Occipital lobe (tissue), 2 donors: Measurements from ENCODE around the gene DDRGK1. TPM values are rescaled to one million over a fixed set of nuclear protein-coding genes. Genes with fewer than 3 reads are reported as not detected.

Experiments used
- DNase-seq: peaks from one replicate; lab custom pipeline; 2025; lab: John Stamatoyannopoulos, UW
- total RNA-seq: library from RNA; depleted of rRNA; stranded (reverse); fragments of >200 nt; gene quantifications from one replicate; pipeline ENCODE4 v1.2.3, GENCODE V29; 2014

The DDRGK1 gene
- total RNA-seq, 1 donor from 2014 or later: 22.6 TPM

DNA sequence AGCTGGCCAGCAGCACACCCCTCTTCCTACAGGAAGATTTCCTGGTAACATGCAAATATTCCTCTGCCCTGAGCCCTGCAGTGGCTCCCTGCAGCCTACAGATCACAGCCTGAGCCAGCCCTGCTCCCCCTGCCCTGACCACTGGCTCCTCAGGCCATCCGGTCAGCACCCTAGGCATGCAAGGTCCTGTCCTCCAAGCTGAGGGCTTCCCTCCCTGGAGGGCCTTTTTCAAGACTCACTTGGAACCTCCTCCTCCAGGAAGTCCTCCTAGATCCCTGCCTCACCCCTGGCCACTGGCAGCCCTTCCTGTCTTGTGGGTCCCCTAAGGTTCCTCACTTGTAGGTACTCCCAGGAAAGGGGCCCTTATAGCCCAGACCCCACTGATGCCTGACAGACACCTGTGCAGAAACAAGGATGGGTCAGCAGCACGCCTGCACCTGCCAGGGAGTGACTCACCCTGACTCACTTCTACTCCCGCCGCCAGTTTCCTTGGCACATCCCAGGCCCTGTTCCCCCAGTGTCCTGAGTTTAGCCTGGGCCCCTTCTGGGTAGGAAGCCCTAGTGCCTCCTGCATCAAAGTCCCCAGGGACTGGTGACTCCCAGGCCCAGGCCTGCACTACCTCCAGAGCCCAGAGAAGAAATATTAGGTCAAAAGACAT is 31.3 kb upstream of the DDRGK1 start:
- DNase-seq: no peak

DNA sequence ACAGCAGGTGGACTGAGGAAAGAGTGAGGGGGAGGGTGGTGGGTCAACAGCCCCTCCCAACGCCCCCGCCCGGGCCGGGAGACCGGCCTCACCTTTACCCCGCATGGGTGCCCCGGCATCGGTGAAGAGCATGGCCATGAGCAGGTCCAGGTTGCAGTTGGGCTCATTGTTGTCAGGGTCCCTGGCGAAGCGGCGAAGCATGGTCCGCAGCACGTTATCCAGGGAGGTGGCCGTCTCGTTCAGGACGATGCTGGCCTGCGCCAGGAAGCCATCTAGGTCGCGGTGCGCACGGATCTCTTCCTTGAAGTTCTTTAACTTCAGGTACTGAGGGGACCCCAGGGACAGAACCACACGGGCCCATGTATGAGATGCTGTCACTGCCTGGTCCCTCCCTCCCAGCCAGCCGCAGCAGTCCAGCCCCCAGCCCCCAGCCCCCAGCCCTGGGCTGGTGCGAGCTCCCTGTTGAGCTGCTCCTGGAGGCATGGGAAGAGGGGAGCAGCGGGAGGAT is 29.6 kb upstream of the DDRGK1 start:
- no peak for DNase-seq

DNA sequence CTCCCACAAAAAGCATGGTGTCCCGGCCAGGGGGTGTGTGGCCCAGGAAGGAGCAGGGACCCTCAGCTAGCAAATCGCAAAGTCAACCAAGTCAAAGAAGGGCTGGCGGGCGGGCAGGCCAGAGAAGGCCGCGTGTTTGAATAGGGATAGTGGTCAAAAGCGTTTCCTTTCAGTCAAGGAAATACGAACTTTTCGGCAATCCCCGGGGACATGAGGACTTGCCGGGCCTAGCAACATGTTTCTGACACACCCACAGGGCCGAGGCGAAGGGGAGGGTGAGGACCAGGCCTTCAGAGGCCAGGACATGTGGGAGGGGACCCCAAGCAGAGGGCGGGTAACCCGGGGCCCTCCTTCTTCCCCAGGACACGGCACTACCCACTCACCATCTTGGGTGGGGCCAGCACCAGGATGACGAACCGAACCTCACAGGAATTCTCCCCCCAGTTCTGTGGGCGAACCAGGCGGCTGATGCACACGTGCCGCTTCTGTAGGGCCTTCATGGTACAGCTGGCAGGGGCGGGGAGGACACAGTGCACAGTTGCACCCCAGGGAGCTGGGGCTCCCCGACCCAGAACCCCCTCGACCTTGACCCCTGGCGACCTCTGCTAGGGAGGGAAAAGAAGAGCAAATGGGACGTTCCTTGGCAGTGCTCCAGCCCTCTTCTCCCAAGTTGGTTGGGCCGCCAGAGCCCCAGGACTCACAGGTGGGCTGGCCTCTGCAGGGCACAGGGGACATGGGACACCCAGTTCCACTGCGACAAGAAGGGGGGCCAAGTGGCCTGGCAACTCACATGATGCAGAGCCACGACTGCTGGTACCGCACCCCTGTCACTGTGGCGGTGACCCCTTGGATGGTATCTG is 28.9 kb upstream of the DDRGK1 start:
- DNase-seq: no peak

DNA sequence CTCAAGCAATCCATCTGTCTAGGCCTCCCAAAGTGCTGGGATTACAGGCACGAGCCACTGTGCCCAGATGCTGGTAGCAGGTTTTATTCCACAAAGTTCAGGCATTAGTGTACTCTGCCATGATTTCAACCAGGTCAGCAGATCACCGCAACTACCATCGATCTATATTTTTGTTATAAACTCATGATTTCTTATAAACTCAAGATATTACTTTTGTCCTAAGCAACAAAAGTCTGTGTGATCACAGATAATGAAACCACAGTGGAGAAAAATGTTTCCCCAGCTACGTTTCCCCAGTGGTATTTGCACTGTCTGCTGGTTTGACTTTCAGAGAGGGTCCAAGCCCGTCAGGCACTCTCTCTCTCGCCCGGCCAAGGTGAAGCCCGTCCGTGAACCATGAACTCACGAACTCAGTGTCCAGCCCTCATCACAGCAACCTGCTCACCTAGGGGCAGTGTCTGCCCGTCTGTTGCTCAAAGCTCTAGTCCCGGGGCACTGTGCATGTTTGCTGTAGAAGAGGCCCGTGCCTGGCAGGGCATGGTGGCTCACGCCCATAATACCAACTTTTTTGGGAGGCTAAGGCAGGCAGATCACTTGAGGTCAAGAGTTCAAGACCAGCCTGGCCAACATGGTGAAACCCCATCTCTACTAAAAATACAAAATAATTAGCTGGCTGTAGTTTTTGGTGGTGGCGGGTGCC is 27.6 kb upstream of the DDRGK1 start:
- DNase-seq: no peak

DNA sequence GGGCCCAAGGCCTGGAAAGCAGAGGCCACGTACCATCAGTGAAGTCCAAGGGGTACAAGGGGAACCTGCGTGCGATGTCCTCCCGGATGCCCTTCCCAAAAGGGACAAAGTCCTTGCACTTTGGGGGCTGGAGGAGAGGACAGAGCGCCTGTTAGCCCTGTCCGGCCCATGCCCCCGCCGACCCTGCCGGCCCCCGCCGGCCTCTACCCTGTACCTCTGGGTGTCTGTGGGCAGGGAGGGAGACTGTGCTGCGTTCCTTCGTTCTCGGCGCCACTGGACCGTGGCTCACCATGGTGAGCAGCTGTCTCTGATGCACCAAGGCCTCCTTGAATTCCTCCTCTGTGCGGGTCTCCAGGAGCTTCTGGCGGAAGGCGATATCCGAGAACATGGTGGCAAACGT is 26.6 kb upstream of the DDRGK1 start:
- DNase-seq: no peak

DNA sequence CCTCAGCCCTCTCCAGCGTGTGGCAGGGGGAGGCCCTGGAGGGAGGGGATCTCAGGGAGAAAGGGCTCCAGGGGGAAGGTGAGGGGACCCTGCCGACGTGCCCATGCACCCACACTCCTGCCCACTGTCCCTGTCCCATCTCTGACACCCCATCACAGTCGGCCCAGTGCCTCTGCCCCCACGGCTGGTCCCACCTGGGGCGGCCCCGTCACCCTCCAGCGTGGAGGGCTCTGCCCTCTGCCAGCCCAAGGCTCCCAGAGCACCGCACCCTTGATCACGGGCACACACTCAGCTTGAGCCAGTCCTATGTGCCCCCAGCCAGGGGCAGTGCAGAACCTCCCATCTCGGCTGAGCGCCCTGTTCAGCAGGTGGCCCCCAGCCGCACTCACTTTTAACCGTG is 25.3 kb upstream of the DDRGK1 start:
- no peak for DNase-seq

DNA sequence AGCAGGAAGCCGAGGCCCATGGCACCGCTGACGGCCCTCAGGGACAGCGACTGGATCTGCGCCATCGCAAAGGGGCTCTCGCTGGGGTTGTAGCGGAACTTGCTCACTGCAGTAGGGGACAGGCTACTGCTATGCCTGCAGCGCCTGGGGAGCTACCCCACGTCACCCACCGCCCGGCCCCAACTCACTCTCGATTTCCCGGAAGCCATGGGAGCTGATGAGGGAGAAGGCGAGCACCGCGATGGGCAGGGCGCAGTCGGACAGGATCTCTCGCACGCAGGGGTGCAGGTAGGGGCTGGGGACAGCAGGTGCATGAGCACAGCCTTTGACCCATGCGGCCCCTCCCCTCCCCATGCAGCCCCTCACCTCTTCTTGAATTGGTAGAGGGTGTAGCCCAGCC is 24.7 kb upstream of the DDRGK1 start:
- DNase-seq: no peak

DNA sequence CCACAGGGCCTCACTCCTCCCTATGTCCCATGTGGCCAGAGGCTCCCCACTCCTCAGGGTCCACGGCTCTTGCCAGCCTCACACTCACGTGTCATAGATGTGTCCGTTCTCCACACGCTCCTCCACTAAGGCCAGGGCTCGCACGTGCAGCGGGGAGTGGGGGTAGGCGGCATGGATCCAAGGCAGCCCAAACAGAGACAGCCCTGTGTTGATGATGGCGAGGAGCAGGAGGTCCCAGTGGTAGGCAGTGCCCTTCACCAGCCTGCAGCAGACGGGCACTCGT is 24.2 kb upstream of the DDRGK1 start:
- no peak for DNase-seq

DNA sequence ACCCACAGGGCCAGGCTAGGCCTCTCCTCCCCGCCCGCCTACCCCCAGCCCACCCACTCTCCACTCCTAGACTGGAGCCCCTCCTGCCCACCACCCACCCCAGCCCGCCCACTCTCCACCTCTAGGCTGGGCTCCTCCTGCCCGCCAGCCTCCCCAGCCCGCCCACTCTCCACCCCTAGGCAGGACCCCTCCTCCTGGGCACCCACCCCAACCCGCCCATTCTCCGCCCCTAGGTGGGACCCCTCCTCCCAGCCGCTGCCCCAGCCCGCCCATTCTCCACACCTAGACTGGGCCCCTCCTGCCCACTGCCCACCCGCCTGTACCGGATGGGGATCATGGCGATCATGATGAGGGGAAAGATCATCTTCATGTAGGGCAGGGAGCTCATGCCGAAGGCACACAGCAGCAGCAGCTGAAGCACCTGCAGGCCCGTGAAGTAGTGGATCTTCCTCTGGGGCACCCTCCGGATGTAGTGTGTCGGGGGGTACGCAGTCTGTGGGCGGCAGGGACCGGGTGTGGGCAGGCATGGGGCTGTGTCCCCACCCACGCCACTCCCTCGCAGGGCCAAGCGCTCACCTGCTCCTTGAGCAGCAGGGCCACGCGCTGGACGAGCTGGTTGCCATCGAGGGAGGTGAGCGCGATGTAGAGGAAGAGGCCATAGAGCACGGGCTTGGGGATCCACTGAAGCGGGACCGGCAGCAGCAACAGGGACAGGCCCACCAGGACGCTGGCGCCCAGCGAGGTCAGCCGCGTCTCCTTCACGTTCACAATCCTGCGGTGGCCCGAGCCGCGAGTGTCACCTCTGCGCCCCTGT is 23.7 kb upstream of the DDRGK1 start:
- no peak for DNase-seq

DNA sequence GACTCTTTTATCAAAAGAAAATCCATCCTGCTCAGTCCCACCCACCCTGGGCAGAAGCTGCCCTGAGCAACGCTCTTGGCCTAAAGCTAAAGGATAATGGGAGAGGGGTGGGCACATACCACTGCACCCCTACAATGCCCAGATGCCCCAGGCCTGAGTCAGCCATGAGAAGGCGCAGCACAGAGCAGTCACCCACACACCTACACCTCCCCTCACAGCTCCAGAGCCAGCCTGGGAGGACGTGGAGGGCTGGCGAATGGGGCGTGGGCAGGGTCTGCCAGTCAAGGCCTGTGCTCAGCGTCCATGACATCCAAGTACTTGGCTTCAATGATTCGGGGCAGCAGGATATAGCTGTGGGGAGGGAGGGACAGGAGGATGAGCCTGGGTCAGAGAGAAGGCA is 23.0 kb upstream of the DDRGK1 start:
- DNase-seq: no peak

DNA sequence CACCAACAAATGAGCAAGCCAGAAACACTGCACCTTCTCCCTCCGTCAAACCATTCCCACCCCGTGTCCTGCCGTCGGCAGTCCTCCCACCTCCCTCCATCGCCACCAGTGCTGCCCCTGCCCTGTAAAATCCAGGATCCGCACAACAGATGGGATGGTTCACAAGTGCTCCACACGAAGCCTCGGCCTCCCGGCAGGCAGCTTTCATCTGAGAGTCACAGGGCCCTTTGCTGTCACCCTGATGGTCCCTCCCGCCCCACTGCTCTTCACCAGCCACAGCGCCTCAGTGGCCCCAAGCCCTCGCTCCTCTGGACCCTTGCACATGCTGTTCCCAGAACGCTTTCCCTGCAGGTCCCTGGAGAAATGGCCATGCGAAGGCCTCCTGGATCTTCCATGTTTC is 22.4 kb upstream of the DDRGK1 start:
- no peak for DNase-seq

DNA sequence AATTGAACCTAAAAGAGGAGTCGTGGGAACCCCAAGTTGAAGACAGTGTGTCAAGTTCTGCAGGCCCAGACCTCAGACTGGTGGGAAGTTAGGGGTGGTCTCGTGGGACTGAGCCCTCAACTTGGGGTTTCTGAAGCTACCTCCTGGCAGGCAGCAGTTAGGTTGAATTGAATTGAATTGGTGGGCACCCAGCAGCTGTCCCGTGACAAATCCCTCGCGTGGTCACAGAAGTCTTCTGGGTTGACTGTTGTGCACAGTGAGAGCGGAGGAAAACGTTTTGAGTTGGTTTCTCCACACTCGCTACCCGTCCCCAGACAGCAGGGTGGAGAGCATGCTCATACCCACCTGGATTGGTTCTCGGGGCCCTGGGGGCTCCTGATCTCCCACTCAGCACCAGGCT is 21.6 kb upstream of the DDRGK1 start:
- no peak for DNase-seq

DNA sequence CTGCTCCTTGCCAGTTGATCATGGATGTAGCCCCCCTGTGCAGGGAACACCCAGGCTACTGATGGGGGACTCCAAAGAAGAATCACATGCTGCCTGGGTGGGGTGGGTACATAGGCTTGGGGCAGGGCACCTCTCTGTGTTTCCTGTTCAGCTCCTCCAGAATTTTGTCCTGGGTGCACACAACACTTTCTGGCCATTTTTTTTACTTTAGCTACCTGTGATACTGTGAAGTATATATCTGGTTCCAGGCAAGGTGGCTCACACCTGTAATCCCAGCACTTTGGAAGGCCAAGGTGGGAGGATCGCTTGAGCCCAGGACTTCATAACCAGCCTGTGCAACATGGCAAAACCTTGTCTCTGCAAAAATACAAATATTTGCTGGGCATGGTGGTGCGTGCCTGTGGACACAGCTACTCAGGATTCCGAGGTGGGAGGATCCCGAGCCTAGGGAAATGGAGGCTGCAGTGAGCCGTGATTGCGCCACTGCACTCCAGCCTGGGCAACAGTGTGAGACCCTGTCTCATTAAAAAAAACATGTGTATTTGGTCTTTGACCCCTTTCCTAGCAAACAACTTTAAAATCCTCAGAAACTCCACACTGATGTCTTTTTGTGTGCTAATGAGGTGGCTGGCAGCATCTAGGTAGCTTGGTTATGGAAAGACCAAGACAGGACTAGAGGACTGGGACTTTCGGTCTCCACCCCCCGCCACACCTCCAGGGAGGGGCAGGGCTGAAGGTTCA is 20.4 kb upstream of the DDRGK1 start:
- no peak for DNase-seq

DNA sequence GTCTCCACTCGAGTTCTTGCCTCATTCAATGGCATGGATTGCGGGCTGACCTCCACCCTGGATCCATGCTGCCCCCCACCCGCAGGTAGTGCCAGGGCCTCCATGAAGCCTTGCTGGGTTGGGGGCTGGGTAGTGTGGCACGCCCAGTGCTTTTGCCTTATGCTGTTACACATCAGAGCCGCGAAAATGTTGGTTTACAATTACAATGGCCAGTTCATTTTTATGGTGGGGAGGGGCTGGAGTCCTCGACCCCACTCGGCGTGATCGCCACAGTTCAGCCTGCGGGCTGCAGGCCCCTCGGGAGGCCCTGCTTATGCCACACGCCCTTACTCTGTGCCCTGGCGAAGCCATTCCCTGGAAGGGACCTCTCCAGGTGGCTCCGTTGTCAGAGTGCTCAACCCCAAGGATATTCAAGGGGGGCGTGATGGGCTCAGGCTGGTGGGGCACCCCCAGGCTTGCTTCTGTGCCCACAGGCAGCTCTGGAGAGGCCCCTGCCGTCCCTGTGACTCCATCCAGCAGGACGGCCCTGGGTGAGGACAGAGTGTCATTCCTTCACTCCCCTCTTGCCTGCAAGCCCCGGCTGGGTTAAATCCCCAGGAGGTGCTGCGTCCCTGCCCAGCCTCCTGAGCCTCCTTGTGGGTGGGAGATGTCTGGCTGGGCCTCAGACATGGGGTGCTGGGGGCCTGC is 19.7 kb upstream of the DDRGK1 start:
- no peak for DNase-seq

DNA sequence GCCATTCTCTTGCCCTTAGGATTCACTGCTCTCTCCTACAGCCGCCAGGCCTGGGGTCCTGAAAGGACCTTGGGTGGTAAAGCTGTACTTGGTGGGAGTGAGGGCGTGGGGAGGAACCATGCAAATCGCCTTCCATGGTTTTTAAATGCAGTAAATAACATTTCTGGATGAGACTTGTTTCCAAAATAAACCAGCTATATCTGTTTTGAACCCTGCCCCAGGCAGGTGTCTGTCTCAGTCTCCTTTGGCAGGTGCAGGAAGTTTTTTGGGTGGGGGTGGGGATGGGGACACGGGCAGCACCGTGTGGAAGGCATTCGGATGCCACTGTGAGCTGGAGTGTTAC is 19.1 kb upstream of the DDRGK1 start:
- no peak for DNase-seq

DNA sequence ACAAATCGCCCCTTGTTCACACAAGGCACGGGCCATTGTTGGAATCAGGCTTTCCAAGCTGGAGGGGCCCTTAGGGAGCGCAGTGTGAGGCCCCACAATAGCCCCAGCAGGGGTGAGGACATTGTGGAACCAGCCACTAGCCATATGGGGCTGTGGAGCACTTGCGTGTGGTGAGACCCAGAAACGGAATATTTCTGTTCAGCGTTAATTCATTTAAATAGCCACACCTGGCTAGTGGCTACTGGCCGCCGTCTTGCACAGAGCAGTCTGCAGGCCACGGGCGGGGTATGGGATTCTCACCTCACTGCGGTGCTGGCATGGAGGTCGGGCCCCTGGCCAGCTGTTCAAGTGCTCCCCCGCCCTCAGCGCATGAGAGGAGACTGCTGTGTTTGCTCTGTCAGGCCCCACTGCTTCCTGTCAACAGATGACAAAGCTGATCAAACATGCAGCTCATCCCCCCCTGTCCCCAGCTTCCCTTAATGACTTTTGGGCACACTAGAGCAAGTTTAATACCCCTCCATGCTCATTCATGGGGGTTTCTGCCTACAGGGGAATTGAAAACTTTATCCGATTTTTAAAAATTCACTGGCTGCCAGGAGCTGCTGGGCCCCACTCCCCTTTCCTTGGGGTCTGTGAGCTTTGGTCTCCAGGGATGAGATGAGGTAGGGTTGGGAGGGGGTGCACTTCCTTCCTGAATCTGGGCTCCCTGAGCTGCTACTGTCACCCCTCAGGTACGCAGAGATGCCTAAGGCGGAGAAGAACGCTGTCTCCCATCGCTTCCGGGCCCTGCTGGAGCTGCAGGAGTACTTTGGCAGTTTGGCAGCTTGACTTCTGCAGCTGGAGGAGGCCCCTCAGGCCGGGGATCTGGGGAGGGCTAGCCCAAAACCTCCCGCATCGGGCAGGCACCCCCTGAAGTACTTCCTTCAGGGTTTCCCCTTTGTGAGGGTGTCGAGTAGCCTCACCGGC is 18.4 kb upstream of the DDRGK1 start:
- DNase-seq: no peak

DNA sequence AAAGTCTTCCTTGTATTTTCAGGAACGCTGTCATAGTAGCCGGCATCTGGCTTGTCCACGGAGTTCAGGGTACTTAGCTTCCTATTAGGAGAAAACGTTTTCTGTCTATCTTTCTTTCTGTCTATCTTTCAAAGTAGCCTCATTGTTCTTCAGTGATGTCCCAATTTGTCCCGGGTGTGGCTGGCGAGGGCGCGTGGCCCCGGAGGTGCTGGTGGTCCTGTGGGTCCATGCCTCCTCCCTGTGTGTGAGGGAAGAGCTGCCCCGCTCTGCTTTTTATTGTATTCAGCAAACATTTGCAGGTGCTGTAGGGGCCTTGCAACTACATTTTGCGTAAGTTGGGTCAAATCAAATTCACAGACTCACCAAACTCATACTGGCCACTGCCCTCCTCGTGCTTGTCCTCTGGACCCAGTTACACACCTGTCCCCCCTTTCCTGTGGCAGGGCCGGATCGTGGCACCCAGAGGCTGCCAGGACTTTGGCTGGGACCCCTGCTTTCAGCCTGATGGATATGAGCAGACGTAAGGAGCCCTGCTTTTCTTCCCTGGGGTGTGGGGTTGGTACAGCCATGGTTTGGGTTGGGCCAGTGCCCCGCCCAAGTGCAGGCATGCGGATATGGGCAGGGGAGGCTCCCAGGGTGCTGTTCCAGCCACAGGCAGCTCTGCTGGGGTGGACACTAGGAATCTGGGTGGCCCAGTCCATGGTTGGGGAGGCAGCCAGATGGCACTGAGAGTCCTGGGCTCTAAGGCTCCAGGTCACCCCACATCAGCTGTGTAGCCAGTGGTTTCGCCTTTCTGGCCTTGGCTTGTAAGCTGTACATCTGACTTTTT is 17.1 kb upstream of the DDRGK1 start:
- no peak for DNase-seq

DNA sequence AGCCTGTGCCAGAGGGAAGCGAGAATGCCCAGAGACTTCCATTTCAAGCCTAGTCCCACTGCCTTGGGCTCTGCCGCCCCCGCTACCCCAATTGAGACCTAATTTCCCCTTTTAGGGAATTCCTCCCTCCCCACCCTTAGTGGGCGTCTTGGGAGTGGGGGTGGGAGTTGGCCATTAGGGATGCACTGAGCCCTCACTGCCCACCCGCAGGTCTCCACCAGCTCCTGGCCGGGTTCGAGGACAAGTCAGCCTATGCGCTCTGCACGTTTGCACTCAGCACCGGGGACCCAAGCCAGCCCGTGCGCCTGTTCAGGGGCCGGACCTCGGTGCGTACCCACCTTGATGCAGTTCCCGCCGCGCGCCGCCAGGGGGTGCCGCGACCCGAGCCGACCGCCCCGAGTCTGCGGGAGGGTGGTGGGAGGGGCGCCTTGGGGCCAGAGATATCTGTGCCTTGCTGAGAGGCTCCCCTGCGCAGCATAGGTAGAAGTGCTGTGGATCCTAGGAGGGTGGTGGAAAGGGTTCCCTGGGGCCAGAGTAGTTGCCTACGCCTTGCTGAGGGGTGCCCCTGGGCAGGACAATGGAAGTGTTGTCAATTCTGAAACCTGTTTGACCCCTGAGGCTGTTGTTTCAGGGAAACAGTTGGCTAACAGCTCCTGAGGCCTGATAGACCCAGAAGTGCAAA is 14.0 kb upstream of the DDRGK1 start:
- DNase-seq: no peak
